Panc1 (cell line): ENCODE results near the gene CD46. TPM values are rescaled to one million over a fixed set of nuclear protein-coding genes. Genes with fewer than 3 reads are reported as not detected.

Experiments used
- ATAC-seq: fragments of 200-7000 bp; cut with Tn5 transposase; 2 replicates; pipeline ENCODE4 v1.9.1; 2020; ENCODE audit warnings: mild to moderate bottlenecking, moderate library complexity
- BruUV-seq: library from RNA; stranded (reverse); fragments of 400-500 nt; replicated peaks from 2 replicates; lab custom pipeline; 2021; lab: Mats Ljungman, UMichigan
- CTCF ChIA-PET: fragments of 300-600 bp; sonication (Branson Sonifier 250); formaldehyde crosslinking; loops from one replicate; lab custom pipeline; 2022; ENCODE audit warnings: antibody characterized with exemption; lab: Charles Lee
- POLR2A ChIA-PET: fragments of 300-600 bp; sonication (Branson Sonifier 250); formaldehyde crosslinking; loops from one replicate; lab custom pipeline; 2022; ENCODE audit warnings: antibody characterized with exemption; lab: Charles Lee
- DNase-seq: peaks from one replicate; pipeline ENCODE4 v3.0.0-alpha.2; 2010; ENCODE audit warnings: low read depth, low spot score
- H3K27ac ChIP-seq: 2 replicates; pipeline ENCODE4 v1.5.1; 2011; ENCODE audit warnings: mild to moderate bottlenecking, low read length, inconsistent platforms
- H3K27me3 ChIP-seq: fragments of 200-500 bp; sonication (Bioruptor generic); 2 replicates; pipeline ENCODE4 v1.6.0; 2014; ENCODE audit warnings: low read length, inconsistent platforms; ENCODE audit not compliant: control insufficient read depth, insufficient read depth
- H3K36me3 ChIP-seq: fragments of 200-500 bp; sonication (Bioruptor generic); 2 replicates; pipeline ENCODE4 v1.5.1; 2014; ENCODE audit warnings: inconsistent platforms, mild to moderate bottlenecking, low read length, moderate library complexity; ENCODE audit not compliant: control insufficient read depth, insufficient read depth
- H3K4me1 ChIP-seq: 2 replicates; pipeline ENCODE4 v1.5.1; 2011; ENCODE audit warnings: inconsistent platforms, mild to moderate bottlenecking, low read length, moderate library complexity; ENCODE audit not compliant: control insufficient read depth, insufficient read depth
- H3K4me3 ChIP-seq, 2 experiments: 2 replicates each; pipeline ENCODE4 v1.5.1; 2011 to 2012; ENCODE audit warnings: low read depth in 2 of 2, low read length in 2 of 2, mild to moderate bottlenecking in 2 of 2, inconsistent platforms in 1 of 2, moderate library complexity in 1 of 2
- H3K9me3 ChIP-seq: fragments of 200-500 bp; sonication (Bioruptor generic); 2 replicates; pipeline ENCODE4 v1.5.1; 2014; ENCODE audit warnings: low read depth, mild to moderate bottlenecking, inconsistent platforms, low read length, moderate library complexity; ENCODE audit not compliant: control insufficient read depth, insufficient read depth
- CTCF ChIP-seq: fragments of 450-650 bp; IDR thresholded peaks from 2 replicates; pipeline ENCODE4 v1.5.1; 2017; ENCODE audit warnings: mild to moderate bottlenecking
- POLR2AphosphoS5 ChIP-seq: IDR thresholded peaks from 2 replicates; pipeline ENCODE4 v1.6.1; 2012; ENCODE audit warnings: mild to moderate bottlenecking, low read depth, low read length, moderate library complexity
- SIN3A ChIP-seq: IDR thresholded peaks from 2 replicates; pipeline ENCODE4 v1.6.1; 2012; ENCODE audit warnings: low read depth, mild to moderate bottlenecking, low read length, moderate library complexity, borderline replicate concordance; ENCODE audit not compliant: insufficient read depth
- TCF7L2 ChIP-seq: IDR thresholded peaks from 2 replicates; pipeline ENCODE4 v1.6.1; 2011; ENCODE audit warnings: mild to moderate bottlenecking, low read depth, low read length, inconsistent platforms
- in situ Hi-C: cut with HindIII; loops from 2 replicates; pipeline ENCODE4 v1.10.0; 2016; ENCODE audit warnings: low sequenced_read_pairs, low pct_unique_long_range_greater_than_20kb
- intact Hi-C: fragments of 100-400 bp; cut with micrococcal nuclease; formaldehyde crosslinking; loops from one replicate; pipeline ENCODE4 v1.10.0; 2022; ENCODE audit not compliant: unreplicated experiment
- total RNA-seq: library from RNA; stranded (reverse); gene quantifications from one replicate; pipeline ENCODE4 v1.2.1, GENCODE V29; 2021; ENCODE audit not compliant: unreplicated experiment
- TF ChIP-seq, protein P1 (sequence below), 2 experiments: IDR thresholded peaks; 2 replicates each; pipeline ENCODE4 v1.6.1; 2011 to 2012; ENCODE audit warnings: low read depth in 2 of 2, control low read depth in 1 of 2, low read length in 1 of 2, mild to moderate bottlenecking in 1 of 2, moderate library complexity in 1 of 2; ENCODE audit not compliant: insufficient read depth in 1 of 2

CD46 gene
- total RNA-seq, 1 experiment from 2014 or later, result 128 TPM

DNA sequence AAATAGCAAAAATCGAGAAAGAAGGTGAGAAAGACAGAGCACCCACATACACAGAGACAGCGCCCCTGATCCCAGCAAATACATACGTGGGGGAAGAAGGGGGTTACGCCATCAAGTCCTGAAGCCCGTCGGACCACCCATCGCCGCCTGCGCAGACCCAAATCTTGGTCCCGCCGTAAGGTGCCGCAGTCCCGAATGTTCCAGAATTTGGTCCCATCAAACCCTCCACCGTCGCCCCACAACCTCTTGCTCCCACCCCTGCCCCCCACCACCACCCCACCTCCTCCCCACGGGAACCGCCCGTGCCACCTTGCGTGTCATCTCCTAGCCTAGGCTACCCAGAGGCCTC lies 71.7 kb downstream of the CD46 start:
- intact Hi-C loops, result no loop called here
- Histone ChIP-seq H3K4me3 (peak overlapping the region; percentile 24 to 45; a peak in 3 of 4 replicates), H3K27ac (peak overlapping the region; percentile 35; the same call in 1 of the 2 replicates), H3K36me3 (no peaks in the 10 kb centered on the region), H3K4me1 (peaks cover 33% of the 10 kb centered on the region), H3K27me3 (no peaks in the 10 kb centered on the region), H3K9me3 (no peaks in the 10 kb centered on the region)
- CTCF ChIA-PET, result interaction anchor here (0.7 to 1.1 kb wide), 4 partner anchors 20 to 68 kb away, joined by 3 to 12 read pairs (median 5); no protein-coding TSS in a partner anchor
- no peak for DNase-seq
- POLR2A ChIA-PET, result no interaction called here
- in situ Hi-C loops, result no loop called here
- no peak for ATAC-seq
- BruUV-seq, result no TSS peak
- TF ChIP-seq TCF7L2, result no peak
- no peak for TF ChIP-seq POLR2AphosphoS5
- no peak for TF ChIP-seq CTCF
- TF ChIP-seq SIN3A, result no peak
- TF ChIP-seq, protein P1, sequence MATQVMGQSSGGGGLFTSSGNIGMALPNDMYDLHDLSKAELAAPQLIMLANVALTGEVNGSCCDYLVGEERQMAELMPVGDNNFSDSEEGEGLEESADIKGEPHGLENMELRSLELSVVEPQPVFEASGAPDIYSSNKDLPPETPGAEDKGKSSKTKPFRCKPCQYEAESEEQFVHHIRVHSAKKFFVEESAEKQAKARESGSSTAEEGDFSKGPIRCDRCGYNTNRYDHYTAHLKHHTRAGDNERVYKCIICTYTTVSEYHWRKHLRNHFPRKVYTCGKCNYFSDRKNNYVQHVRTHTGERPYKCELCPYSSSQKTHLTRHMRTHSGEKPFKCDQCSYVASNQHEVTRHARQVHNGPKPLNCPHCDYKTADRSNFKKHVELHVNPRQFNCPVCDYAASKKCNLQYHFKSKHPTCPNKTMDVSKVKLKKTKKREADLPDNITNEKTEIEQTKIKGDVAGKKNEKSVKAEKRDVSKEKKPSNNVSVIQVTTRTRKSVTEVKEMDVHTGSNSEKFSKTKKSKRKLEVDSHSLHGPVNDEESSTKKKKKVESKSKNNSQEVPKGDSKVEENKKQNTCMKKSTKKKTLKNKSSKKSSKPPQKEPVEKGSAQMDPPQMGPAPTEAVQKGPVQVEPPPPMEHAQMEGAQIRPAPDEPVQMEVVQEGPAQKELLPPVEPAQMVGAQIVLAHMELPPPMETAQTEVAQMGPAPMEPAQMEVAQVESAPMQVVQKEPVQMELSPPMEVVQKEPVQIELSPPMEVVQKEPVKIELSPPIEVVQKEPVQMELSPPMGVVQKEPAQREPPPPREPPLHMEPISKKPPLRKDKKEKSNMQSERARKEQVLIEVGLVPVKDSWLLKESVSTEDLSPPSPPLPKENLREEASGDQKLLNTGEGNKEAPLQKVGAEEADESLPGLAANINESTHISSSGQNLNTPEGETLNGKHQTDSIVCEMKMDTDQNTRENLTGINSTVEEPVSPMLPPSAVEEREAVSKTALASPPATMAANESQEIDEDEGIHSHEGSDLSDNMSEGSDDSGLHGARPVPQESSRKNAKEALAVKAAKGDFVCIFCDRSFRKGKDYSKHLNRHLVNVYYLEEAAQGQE (IDR thresholded peaks at IDR 0.05; ENCODE audit: insufficient read depth in 1 of 2, low read depth in 2 of 2, low read length in 1 of 2), result no peak

DNA sequence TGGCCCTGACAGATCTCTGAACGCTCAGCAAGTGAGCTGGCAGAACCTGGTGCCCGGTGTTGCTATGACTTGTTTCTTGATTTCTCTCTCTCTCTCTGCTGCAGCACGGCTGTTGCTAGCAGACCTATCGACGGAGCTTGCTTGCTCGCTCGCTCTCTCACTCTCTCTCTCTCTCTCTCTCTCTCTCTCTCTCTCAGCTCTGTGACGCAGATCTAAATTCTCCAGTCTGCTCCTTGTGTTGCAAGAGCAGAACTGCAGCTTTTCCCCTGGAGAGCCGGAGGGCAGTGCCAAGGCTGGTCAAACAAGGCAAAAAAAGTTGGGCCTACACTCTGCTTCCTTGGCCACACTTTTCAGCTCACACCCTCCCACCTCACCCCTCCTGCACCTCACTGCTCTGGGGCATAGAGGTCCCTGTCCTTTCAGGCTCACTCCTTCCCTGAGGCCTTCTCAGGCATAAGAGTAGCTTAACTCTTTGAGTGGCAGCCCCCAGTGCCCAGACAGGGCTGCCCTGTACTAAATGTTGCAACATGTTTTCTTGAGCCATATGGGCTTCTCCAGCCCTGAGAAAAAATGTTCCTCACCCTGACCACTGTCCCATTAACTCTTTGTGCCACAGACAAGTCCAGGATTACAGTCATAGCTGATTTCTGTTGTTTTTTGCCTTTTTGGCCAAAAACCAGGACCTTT lies 72.2 kb downstream of the CD46 start:
- TF ChIP-seq CTCF, result peak; percentile 19; the same call in 1 of the 2 replicates
- TF ChIP-seq TCF7L2, result 0 out of 2 replicates have a peak, but pooled peaks have one; percentile 21
- TF ChIP-seq POLR2AphosphoS5, result peak; percentile 29; the same call in 1 of the 2 replicates
- TF ChIP-seq, protein P1 (IDR thresholded peaks at IDR 0.05; ENCODE audit: insufficient read depth in 1 of 2, low read depth in 2 of 2, low read length in 1 of 2), result no peak
- in situ Hi-C loops (no loop called here), intact Hi-C loops (no loop called here)
- no peaks in the 10 kb centered on the region for H3K36me3 ChIP-seq
- no peak for DNase-seq
- ATAC-seq, result peak; percentile 85
- no TSS peak for BruUV-seq
- no peaks in the 10 kb centered on the region for H3K9me3 ChIP-seq
- peaks cover 33% of the 10 kb centered on the region for H3K4me1 ChIP-seq
- POLR2A ChIA-PET, result no interaction called here
- peak overlapping the region; percentile 24 to 45; a peak in 3 of 4 replicates for H3K4me3 ChIP-seq
- CTCF ChIA-PET, result interaction anchor here (0.6 to 1.1 kb wide), 3 partner anchors 27 to 818 kb away, joined by 3 to 12 read pairs (median 3); no protein-coding TSS in a partner anchor
- H3K27ac ChIP-seq, result peak overlapping the region; percentile 46
- H3K27me3 ChIP-seq, result no peaks in the 10 kb centered on the region
